Measurements from ENCODE around the gene TNFAIP8. TPM values are rescaled to one million over a fixed set of nuclear protein-coding genes. Genes with fewer than 3 reads are reported as not detected.
"Not testable (repeated sequence)": the region's sequence is repeated elsewhere in the genome, so short reads cannot be mapped to it uniquely, and the experiment has no call there.

The TNFAIP8 gene
- total and polyA plus RNA-seq, 7 donors, result 0.73 to 2.5 (median 1.6) TPM

- DNase-seq, result no peak
- H3K4me1 ChIP-seq, result no peaks in the 10 kb centered on the region
- WGBS, 3 donors, result 76 to 95% (median 88%) methylated on average over 3 of the region's 3 CpGs
- TF ChIP-seq, protein P1, sequence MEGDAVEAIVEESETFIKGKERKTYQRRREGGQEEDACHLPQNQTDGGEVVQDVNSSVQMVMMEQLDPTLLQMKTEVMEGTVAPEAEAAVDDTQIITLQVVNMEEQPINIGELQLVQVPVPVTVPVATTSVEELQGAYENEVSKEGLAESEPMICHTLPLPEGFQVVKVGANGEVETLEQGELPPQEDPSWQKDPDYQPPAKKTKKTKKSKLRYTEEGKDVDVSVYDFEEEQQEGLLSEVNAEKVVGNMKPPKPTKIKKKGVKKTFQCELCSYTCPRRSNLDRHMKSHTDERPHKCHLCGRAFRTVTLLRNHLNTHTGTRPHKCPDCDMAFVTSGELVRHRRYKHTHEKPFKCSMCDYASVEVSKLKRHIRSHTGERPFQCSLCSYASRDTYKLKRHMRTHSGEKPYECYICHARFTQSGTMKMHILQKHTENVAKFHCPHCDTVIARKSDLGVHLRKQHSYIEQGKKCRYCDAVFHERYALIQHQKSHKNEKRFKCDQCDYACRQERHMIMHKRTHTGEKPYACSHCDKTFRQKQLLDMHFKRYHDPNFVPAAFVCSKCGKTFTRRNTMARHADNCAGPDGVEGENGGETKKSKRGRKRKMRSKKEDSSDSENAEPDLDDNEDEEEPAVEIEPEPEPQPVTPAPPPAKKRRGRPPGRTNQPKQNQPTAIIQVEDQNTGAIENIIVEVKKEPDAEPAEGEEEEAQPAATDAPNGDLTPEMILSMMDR (IDR thresholded peaks at IDR 0.05), result no peak
- H3K9me3 ChIP-seq, result no peaks in the 10 kb centered on the region
- no peak for ATAC-seq
- intact Hi-C loops (cut with DNase I), result no loop called here
- no peaks in the 10 kb centered on the region for H3K27me3 ChIP-seq (ENCODE audit: insufficient read depth in 3 of 3, low read length in 2 of 3)
- no peak overlapping the region for H3K4me3 ChIP-seq
- H3K36me3 ChIP-seq (ENCODE audit: insufficient read depth in 1 of 2, low read depth in 1 of 2), result no peaks in the 10 kb centered on the region
- no peak overlapping the region for H3K27ac ChIP-seq
Observed at GRCh38 chr5:119420169-119420568, 64.3 kb downstream of the TNFAIP8 start.

GRCh38 chr5:119426057-119426456, 70.2 kb downstream of the TNFAIP8 start:
- intact Hi-C loops (cut with DNase I), result no loop called here
- H3K27me3 ChIP-seq (ENCODE audit: insufficient read depth in 3 of 3, low read length in 2 of 3), result no peaks in the 10 kb centered on the region
- no peaks in the 10 kb centered on the region for H3K9me3 ChIP-seq
- H3K27ac ChIP-seq, result no peak overlapping the region
- no peaks in the 10 kb centered on the region for H3K4me1 ChIP-seq
- 94 to 97% (median 95%) methylated on average over 3 of the region's 3 CpGs for WGBS, 3 donors
- H3K36me3 ChIP-seq (ENCODE audit: insufficient read depth in 1 of 2, low read depth in 1 of 2), result no peaks in the 10 kb centered on the region
- no peak for ATAC-seq
- no peak overlapping the region for H3K4me3 ChIP-seq
- DNase-seq, result no peak
- TF ChIP-seq, protein P1 (IDR thresholded peaks at IDR 0.05), result no peak

DNA sequence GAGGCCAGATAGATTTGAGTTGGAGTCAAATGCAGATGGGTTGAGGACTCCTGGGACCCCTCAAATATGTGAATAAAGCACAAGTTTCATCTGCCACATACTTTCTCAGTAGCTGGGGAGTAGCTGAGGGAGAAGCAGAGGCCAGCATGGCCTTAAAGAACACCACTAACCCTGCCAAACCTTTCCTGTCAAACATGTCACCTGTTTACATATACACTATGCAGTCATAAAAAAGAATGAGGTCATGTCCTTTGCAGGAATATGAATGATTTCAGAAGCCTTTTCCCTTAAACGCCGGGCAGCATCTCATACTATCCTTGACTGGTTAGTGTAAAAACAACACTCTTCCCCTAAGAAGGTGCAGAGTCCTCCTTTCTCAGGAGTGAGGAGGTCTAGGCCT, 71.2 kb downstream of the TNFAIP8 start:
- ATAC-seq, result no peak
- intact Hi-C loops (cut with DNase I), result no loop called here
- WGBS, 3 donors, result 66 to 74% (median 69%) methylated on average over 2 of the region's 2 CpGs

GRCh38 chr5:119427596-119427995, 71.8 kb downstream of the TNFAIP8 start:
- ATAC-seq; H3K4me1 ChIP-seq; DNase-seq; H3K9me3 ChIP-seq; H3K27me3 ChIP-seq (ENCODE audit: insufficient read depth in 3 of 3, low read length in 2 of 3); intact Hi-C loops (cut with DNase I); H3K27ac ChIP-seq; H3K36me3 ChIP-seq (ENCODE audit: insufficient read depth in 1 of 2, low read depth in 1 of 2); H3K4me3 ChIP-seq: not testable (repeated sequence)
- WGBS, 3 donors, result 54 to 60% (median 55%) methylated on average over 4 of the region's 4 CpGs

More for the DNA sequence above, 71.2 kb downstream of the TNFAIP8 start:
- Histone ChIP-seq H3K36me3 (ENCODE audit: insufficient read depth in 1 of 2, low read depth in 1 of 2) (no peaks in the 10 kb centered on the region), H3K27me3 (ENCODE audit: insufficient read depth in 3 of 3, low read length in 2 of 3) (no peaks in the 10 kb centered on the region), H3K9me3 (no peaks in the 10 kb centered on the region), H3K4me3 (no peak overlapping the region), H3K27ac (no peak overlapping the region), H3K4me1 (no peaks in the 10 kb centered on the region)
- TF ChIP-seq, protein P1 (IDR thresholded peaks at IDR 0.05), result no peak
- no peak for DNase-seq

DNA sequence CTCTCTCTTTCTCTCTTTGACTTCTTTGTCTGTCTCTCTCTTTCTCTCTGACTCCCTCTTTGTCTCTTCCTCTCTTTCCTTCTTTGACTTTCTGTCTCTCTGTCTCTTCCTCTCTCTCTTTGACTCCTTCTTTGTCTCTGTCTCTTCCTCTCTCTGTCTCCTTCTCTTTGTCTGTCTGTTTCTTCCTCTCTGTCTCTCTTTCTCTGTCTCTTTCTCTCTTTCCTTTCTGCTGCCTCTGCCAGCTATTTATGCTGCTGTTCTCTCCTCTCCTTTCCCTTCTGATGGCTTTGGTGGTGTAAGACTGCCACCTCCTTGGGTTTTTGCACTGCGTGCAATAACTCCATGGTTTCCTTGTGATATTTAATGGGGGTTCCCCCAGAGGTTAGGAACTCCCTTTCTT, 72.3 kb downstream of the TNFAIP8 start:
- not testable (repeated sequence) for H3K9me3 ChIP-seq, ATAC-seq

GRCh38 chr5:119428574-119428973, 72.8 kb downstream of the TNFAIP8 start:
- H3K9me3 ChIP-seq; H3K4me1 ChIP-seq; DNase-seq; H3K27ac ChIP-seq; H3K4me3 ChIP-seq; H3K36me3 ChIP-seq (ENCODE audit: insufficient read depth in 1 of 2, low read depth in 1 of 2); H3K27me3 ChIP-seq (ENCODE audit: insufficient read depth in 3 of 3, low read length in 2 of 3); ATAC-seq; intact Hi-C loops (cut with DNase I): not testable (repeated sequence)
- 63 to 72% (median 69%) methylated on average over 3 of the region's 3 CpGs for WGBS, 3 donors

More for the DNA sequence above, 72.3 kb downstream of the TNFAIP8 start:
- 66 to 86% (median 70%) methylated on average over 1 of the region's 1 CpG for WGBS, 3 donors
- H3K36me3 ChIP-seq (ENCODE audit: insufficient read depth in 1 of 2, low read depth in 1 of 2); H3K4me3 ChIP-seq; H3K4me1 ChIP-seq; H3K27me3 ChIP-seq (ENCODE audit: insufficient read depth in 3 of 3, low read length in 2 of 3); intact Hi-C loops (cut with DNase I); H3K27ac ChIP-seq; DNase-seq: not testable (repeated sequence)

DNA sequence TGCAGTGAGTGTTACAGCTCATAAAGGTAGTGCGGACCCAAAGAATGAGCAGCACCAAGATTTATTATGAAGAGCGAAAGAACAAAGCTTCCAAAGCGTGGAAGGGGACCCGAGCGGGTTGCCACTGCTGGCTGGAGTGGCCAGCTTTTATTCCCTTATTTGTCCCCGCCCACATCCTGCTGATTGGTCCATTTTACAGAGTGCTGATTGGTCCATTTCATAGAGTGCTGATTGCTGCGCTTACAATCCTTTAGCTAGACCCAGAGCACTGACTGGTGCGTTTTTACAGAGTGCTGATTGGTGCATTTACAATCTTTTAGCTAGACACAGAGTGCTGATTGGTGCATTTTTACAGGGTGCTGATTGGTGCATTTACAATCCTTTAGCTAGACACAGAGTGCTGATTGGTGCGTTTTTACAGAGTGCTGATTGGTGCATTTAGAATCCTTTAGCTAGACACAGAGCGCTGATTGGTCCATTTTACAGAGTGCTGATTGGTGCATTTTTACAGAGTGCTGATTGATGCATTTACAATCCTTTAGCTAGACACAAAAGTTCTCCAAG, 76.9 kb downstream of the TNFAIP8 start:
- H3K27me3 ChIP-seq (ENCODE audit: insufficient read depth in 3 of 3, low read length in 2 of 3); intact Hi-C loops (cut with DNase I); DNase-seq; H3K27ac ChIP-seq; H3K4me1 ChIP-seq; H3K36me3 ChIP-seq (ENCODE audit: insufficient read depth in 1 of 2, low read depth in 1 of 2); H3K4me3 ChIP-seq; H3K9me3 ChIP-seq; ATAC-seq: not testable (repeated sequence)
- WGBS, 3 donors, result 85 to 90% (median 88%) methylated on average over 10 of the region's 10 CpGs
